Endothelial cell (in vitro differentiated cells): ENCODE data around the gene SPOCK1. TPM values are rescaled to one million over a fixed set of nuclear protein-coding genes. Genes with fewer than 3 reads are reported as not detected.

ENCODE experiments used
- DNase-seq: peaks from one replicate; pipeline ENCODE4 v3.0.0; 2021; ENCODE audit warnings: low spot score
- H3K27ac Mint-ChIP-seq: one replicate; pipeline ENCODE4 v1.8.0; 2021; ENCODE audit warnings: mixed read lengths, inconsistent platforms; ENCODE audit not compliant: unreplicated experiment
- H3K27me3 Mint-ChIP-seq: one replicate; pipeline ENCODE4 v1.8.0; 2021; ENCODE audit warnings: mild to moderate bottlenecking, moderate library complexity, mixed read lengths, inconsistent platforms; ENCODE audit not compliant: unreplicated experiment
- H3K36me3 Mint-ChIP-seq: one replicate; pipeline ENCODE4 v1.8.0; 2021; ENCODE audit warnings: mild to moderate bottlenecking, low read depth, mixed read lengths, inconsistent platforms; ENCODE audit not compliant: unreplicated experiment
- H3K4me1 Mint-ChIP-seq: one replicate; pipeline ENCODE4 v1.8.0; 2021; ENCODE audit warnings: mild to moderate bottlenecking, mixed read lengths, inconsistent platforms; ENCODE audit not compliant: unreplicated experiment
- H3K4me3 Mint-ChIP-seq: one replicate; pipeline ENCODE4 v1.8.0; 2021; ENCODE audit warnings: mild to moderate bottlenecking, mixed read lengths, inconsistent platforms; ENCODE audit not compliant: unreplicated experiment
- H3K9me3 Mint-ChIP-seq: one replicate; pipeline ENCODE4 v1.8.0; 2021; ENCODE audit warnings: mixed read lengths, inconsistent platforms; ENCODE audit not compliant: unreplicated experiment
- CTCF ChIP-seq: fragments of 200-600 bp; sonication (generic); IDR thresholded peaks from one replicate; pipeline ENCODE4 v1.5.0; 2021; ENCODE audit warnings: antibody characterized with exemption; ENCODE audit not compliant: unreplicated experiment
- total RNA-seq: library from RNA; stranded (reverse); fragmentation: NEBNext Ultra II Directional; extraction: Animal tissue kit (Norgen Biotek cat#: 25700); gene quantifications from one replicate; pipeline ENCODE4 v1.2.1, GENCODE V29; 2021; ENCODE audit not compliant: unreplicated experiment

The SPOCK1 gene
- total RNA-seq, 1 donor from 2014 or later, result 8.7 TPM

- peaks cover 26% of the 10 kb centered on the region for H3K4me1 Mint-ChIP-seq
- no peak for TF ChIP-seq CTCF
- H3K27ac Mint-ChIP-seq, result no peak overlapping the region
These were observed 153.7 kb downstream of the SPOCK1 start for GRCh38 chr5:137345396-137345795.

DNA sequence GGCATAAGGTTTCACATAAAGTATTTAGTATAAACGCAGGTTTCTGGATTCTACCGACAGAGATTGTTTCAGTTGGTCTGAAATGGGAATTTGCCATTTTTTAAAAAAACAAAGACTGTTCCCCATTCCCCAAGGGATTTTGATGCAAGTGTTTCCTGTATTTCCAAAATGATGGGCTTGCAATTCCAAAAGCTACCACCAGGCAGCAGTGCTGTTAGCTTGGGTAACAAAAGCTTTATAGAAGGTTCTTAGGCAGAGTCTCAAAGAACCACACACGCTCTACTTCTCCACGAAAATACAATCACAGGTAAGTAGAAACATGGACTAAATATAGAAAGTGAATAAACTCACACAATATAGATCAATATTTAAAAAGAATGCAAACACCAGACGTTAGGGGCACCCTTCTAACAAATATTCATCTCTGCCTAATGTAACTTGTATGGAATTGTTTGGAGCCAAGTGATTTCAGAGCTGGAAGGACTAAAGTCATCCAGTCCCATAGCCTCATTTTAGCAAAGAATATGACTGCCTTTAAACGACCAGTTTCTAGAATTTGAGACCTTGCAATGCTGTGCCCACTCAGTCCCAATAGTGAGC lies 154.3 kb downstream of the SPOCK1 start:
- DNase-seq, result peak; percentile 64
- Mint-ChIP-seq H3K4me1 (peaks cover 26% of the 10 kb centered on the region), H3K36me3 (no peaks in the 10 kb centered on the region), H3K27ac (no peak overlapping the region), H3K9me3 (no peaks in the 10 kb centered on the region), H3K4me3 (no peak overlapping the region), H3K27me3 (peaks cover 1% of the 10 kb centered on the region)
- TF ChIP-seq CTCF, result peak; percentile 97

More at GRCh38 chr5:137345396-137345795, 153.7 kb downstream of the SPOCK1 start:
- peaks cover 1% of the 10 kb centered on the region for H3K27me3 Mint-ChIP-seq
- H3K36me3 Mint-ChIP-seq, result peaks cover 3% of the 10 kb centered on the region
- no peak overlapping the region for H3K4me3 Mint-ChIP-seq
- no peak for DNase-seq
- no peaks in the 10 kb centered on the region for H3K9me3 Mint-ChIP-seq

DNA sequence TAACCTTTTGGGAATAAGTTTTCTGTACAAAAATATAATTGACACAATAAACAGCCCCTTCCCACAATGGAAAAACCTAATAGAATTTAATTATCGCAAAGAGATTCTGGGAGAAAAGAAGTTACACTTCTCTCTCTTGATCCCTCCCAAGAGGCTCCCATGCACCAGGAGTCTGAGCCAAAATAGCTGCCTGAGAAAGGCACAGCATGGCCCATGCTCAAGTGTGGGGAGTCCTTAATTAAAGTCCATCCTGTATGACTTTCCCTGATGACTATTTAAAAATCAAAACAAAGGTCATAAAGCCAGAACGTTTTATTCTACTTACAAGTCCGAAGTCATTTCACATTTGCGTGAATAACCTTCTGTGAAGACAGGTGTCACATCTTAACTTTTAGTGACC lies 155.1 kb downstream of the SPOCK1 start:
- DNase-seq, result no peak
- H3K36me3 Mint-ChIP-seq, result no peaks in the 10 kb centered on the region
- H3K9me3 Mint-ChIP-seq, result no peaks in the 10 kb centered on the region
- H3K27me3 Mint-ChIP-seq, result peaks cover 1% of the 10 kb centered on the region
- no peak overlapping the region for H3K4me3 Mint-ChIP-seq
- peaks cover 26% of the 10 kb centered on the region for H3K4me1 Mint-ChIP-seq
- no peak overlapping the region for H3K27ac Mint-ChIP-seq
- TF ChIP-seq CTCF, result no peak

GRCh38 chr5:137342764-137343163 lies 156.4 kb downstream of the SPOCK1 start:
- Mint-ChIP-seq H3K4me1 (peaks cover 26% of the 10 kb centered on the region), H3K9me3 (no peaks in the 10 kb centered on the region), H3K4me3 (no peak overlapping the region), H3K27ac (no peak overlapping the region), H3K27me3 (peaks cover 4% of the 10 kb centered on the region), H3K36me3 (no peaks in the 10 kb centered on the region)
- DNase-seq, result no peak
- TF ChIP-seq CTCF, result no peak

DNA sequence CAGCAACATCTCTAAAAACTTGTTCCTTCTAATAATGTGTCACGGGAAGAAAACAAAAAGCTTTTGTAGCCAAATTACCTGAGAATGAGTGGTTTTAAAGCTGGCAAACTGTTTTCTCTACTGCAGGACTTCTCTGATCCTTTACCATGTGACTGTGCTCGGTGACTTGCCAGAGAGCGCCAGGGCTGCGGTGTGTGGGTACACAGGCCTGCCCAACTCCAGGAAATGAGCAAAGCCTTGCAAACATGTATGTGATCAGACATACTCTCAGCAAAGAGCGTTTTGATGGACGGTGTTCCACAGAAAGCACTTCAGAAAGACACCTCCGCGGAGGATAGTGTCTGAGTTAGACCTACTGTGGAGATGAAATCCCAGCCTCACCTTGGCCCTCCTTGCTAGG lies 157.3 kb downstream of the SPOCK1 start:
- H3K4me3 Mint-ChIP-seq, result no peak overlapping the region
- H3K27me3 Mint-ChIP-seq, result peaks cover 2% of the 10 kb centered on the region
- H3K4me1 Mint-ChIP-seq, result peaks cover 22% of the 10 kb centered on the region

More for the DNA sequence above, 157.3 kb downstream of the SPOCK1 start:
- Mint-ChIP-seq H3K27ac (no peak overlapping the region), H3K36me3 (no peaks in the 10 kb centered on the region), H3K9me3 (no peaks in the 10 kb centered on the region)
- no peak for TF ChIP-seq CTCF
- no peak for DNase-seq
